Germinal center (tissue), 1 donor: ENCODE data around the gene RNF31.

Experiments used
- DNase-seq: peaks from one replicate; pipeline ENCODE4 v3.0.0; 2012; ENCODE audit warnings: mixed read lengths, low spot score

The RNF31 gene

GRCh38 chr14:24137529-24138395, 9.5 kb upstream of the RNF31 start:
- DNase-seq = no peak

GRCh38 chr14:24138396-24139271, 8.7 kb upstream of the RNF31 start:
- DNase-seq = no peak

GRCh38 chr14:24139272-24139934, 7.9 kb upstream of the RNF31 start:
- DNase-seq = no peak

GRCh38 chr14:24141097-24141880, 6.0 kb upstream of the RNF31 start, which contains the start of gene EMC9:
Gene EMC9 (minus strand): TSS chr14:24141591. CDS start chr14:24141304, 287 bp downstream.
- DNase-seq = peak; percentile 98

GRCh38 chr14:24143511-24143910, 3.8 kb upstream of the RNF31 start:
- no peak for DNase-seq

- no peak for DNase-seq
These were observed 2.8 kb upstream of the RNF31 start for GRCh38 chr14:24144451-24144850.

GRCh38 chr14:24145219-24145618, 2.1 kb upstream of the RNF31 start:
- no peak for DNase-seq

GRCh38 chr14:24145690-24146452, 1.4 kb upstream of the RNF31 start:
- no peak for DNase-seq

- DNase-seq = peak; percentile 92
These were observed 783 bp upstream of the RNF31 start, which contains the start of gene PSME2 for GRCh38 chr14:24146453-24146977. Gene PSME2 (minus strand): TSS chr14:24146610. CDS start chr14:24146581, 29 bp downstream.

- no peak for DNase-seq
These were observed 597 bp downstream of the RNF31 start for GRCh38 chr14:24147761-24148428.

GRCh38 chr14:24149302-24149969, 2.1 kb downstream of the RNF31 start:
- DNase-seq = no peak

- no peak for DNase-seq
These were observed 2.8 kb downstream of the RNF31 start for GRCh38 chr14:24150061-24150460.

GRCh38 chr14:24150567-24150966, 3.3 kb downstream of the RNF31 start:
- DNase-seq = no peak

- no peak for DNase-seq
These were observed 3.7 kb downstream of the RNF31 start for GRCh38 chr14:24150993-24151392.

- no peak for DNase-seq
These were observed 4.2 kb downstream of the RNF31 start for GRCh38 chr14:24151404-24152080.

GRCh38 chr14:24155100-24155499, 7.8 kb downstream of the RNF31 start:
- no peak for DNase-seq

GRCh38 chr14:24156840-24157239, 9.5 kb downstream of the RNF31 start:
- no peak for DNase-seq

- DNase-seq = no peak
These were observed 10.0 kb downstream of the RNF31 start for GRCh38 chr14:24157331-24157730.
